HAP-1 (cell line): ENCODE measurements around the gene RHBDL1.

Experiments used
- DNase-seq, 2 experiments: peaks; one replicate each; pipeline ENCODE4 v3.0.0-alpha.2; 2016 to 2020; ENCODE audit warnings: low spot score in 2 of 2
- H3K27me3 ChIP-seq: fragments of 250-450 bp; sonication (Bioruptor Pico); 2 replicates; pipeline ENCODE4 v1.5.1; 2020; ENCODE audit warnings: low read depth, mild to moderate bottlenecking, moderate library complexity
- H3K36me3 ChIP-seq: fragments of 250-450 bp; sonication (Bioruptor Pico); replicated peaks from 2 replicates; pipeline ENCODE4 v1.5.1; 2020; ENCODE audit warnings: mild to moderate bottlenecking
- H3K4me1 ChIP-seq: fragments of 250-450 bp; sonication (Bioruptor Pico); 2 replicates; pipeline ENCODE4 v1.5.1; 2020; ENCODE audit warnings: mild to moderate bottlenecking
- H3K4me3 ChIP-seq: fragments of 250-450 bp; sonication (Bioruptor Pico); 2 replicates; pipeline ENCODE4 v1.5.1; 2020; ENCODE audit warnings: mild to moderate bottlenecking, moderate library complexity
- H3K9me3 ChIP-seq: fragments of 250-450 bp; sonication (Bioruptor Pico); 2 replicates; pipeline ENCODE4 v1.5.1; 2020; ENCODE audit warnings: mild to moderate bottlenecking, moderate library complexity
- in situ Hi-C: fragments of 300-500 bp; cut with MboI; formaldehyde crosslinking; loops from 3 replicates; pipeline ENCODE4 v1.14.3; 2020; ENCODE audit warnings: low sequenced_read_pairs, inconsistent platforms, mixed read lengths

RHBDL1 gene

DNA sequence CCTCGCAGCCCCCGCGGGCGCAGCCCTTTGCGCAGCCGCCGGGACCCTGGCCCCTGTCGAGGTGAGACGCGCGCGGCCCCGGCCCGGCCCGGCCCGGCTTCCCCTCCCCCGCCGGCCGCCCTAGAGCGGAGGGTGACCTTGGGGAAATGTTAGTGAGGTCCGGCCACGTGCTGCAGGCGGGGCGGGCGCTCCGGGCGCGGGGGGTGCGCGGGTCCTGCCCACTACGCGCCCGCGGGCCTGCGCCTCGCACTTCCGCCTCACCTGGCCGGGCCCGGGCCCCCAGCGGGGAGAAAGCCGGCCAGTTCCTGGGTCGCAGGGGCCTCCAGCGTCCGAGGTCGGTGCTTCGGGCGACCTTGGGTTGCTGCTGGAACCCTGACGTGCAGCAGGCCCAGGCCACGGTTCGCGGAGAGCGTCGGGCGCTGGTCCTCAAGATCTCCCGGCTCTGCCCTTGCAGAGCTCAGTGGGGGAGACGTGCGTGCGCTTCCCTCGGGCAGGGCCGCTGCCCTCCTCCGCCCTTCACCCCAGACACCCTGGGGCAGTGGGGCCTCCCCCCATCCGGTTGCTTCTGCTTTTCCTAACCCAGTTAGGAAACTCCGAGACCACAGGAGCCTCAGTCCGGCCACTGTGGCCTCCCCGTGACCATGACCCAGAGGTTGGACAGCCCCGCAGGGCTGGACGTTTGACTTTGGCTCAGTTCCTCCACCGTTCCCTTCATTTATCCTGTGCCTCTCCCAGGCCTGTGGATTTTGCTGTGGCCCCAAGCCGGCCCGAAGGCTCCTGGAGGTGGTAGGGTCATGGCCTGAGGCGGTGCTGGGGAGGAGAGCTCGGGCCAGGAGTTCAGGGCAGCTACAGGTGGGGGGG lies 33.1 kb upstream of the RHBDL1 start:
- H3K36me3 ChIP-seq, result peaks cover 14% of the 10 kb centered on the region; the same call in 1 of the 2 replicates
- peak; percentile 35 to 66 for DNase-seq
- peaks cover 7% of the 10 kb centered on the region for H3K4me1 ChIP-seq
- H3K4me3 ChIP-seq, result peak overlapping the region; percentile 57
- no peaks in the 10 kb centered on the region for H3K27me3 ChIP-seq
- H3K9me3 ChIP-seq, result no peaks in the 10 kb centered on the region
- in situ Hi-C loops, result no loop called here

DNA sequence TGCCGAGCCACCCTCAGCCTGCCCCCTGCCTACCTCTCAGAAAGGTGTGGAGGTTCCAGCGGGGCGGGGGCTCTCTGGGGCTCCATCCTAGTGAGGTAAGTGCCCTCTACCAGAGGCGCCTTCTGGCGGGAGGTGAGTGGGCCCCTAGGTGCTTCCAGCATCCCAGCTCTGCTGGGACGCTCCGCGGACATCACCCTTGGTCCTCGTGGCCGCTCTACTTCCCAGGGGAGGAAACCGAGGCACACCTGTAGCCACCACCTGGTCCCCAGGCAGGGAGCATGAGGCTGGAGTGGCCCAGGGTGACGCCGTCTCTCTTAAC lies 32.5 kb upstream of the RHBDL1 start:
- Histone ChIP-seq H3K4me3 (peak overlapping the region; percentile 57), H3K4me1 (peaks cover 5% of the 10 kb centered on the region)

GRCh38 chr16:644556-644955 lies 30.9 kb upstream of the RHBDL1 start:
- Histone ChIP-seq H3K4me3 (no peak overlapping the region), H3K4me1 (peaks cover 12% of the 10 kb centered on the region), H3K27me3 (no peaks in the 10 kb centered on the region), H3K36me3 (peaks cover 14% of the 10 kb centered on the region; the same call in 1 of the 2 replicates), H3K9me3 (no peaks in the 10 kb centered on the region)
- in situ Hi-C loops, result no loop called here
- DNase-seq, result no peak

More for the DNA sequence above, 32.5 kb upstream of the RHBDL1 start:
- Histone ChIP-seq H3K9me3 (no peaks in the 10 kb centered on the region), H3K27me3 (no peaks in the 10 kb centered on the region), H3K36me3 (peaks cover 14% of the 10 kb centered on the region; the same call in 1 of the 2 replicates)
- DNase-seq, result no peak
- in situ Hi-C loops, result no loop called here

- peaks cover 14% of the 10 kb centered on the region for H3K36me3 ChIP-seq
- no peak for DNase-seq
- no peaks in the 10 kb centered on the region for H3K9me3 ChIP-seq
- in situ Hi-C loops, result no loop called here
- H3K4me3 ChIP-seq, result no peak overlapping the region
- H3K4me1 ChIP-seq, result peaks cover 18% of the 10 kb centered on the region
- no peaks in the 10 kb centered on the region for H3K27me3 ChIP-seq
Measured at GRCh38 chr16:645852-646678, 29.4 kb upstream of the RHBDL1 start.

GRCh38 chr16:646679-647172 lies 28.7 kb upstream of the RHBDL1 start:
- Histone ChIP-seq H3K4me3 (no peak overlapping the region), H3K27me3 (no peaks in the 10 kb centered on the region), H3K36me3 (peaks cover 14% of the 10 kb centered on the region), H3K9me3 (no peaks in the 10 kb centered on the region), H3K4me1 (peaks cover 18% of the 10 kb centered on the region)
- DNase-seq, result no peak
- in situ Hi-C loops, result no loop called here

DNA sequence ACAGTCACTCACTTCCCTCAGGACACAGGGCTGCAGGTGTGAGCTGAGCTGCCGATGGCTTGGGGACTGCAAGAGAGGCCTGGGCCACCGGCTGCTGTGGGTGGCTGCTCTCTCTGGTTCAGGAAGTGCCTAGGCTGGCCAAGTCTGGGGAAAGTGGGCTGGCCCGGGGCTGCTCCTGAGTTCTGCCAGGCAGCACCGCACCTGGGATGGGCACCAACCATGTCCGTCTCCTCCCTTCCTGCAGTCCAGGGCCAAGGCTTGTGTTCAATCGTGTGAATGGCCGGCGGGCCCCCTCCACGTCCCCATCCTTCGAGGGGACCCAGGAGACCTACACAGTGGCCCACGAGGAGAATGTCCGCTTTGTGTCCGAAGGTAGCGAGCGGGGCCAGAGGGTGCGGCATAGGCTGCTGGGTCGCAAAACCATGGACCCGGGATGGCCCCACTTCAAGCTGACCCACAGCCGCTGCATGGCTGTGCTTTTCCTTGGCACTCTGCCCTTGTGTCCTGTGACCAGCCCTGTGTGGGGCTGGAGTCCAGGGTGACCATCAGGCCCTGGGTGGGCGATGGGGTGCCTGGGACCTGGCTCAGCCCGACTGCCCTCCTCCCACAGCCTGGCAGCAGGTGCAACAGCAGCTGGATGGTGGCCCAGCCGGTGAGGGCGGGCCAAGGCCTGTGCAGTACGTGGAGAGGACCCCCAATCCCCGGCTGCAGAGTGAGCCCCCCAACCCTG lies 28.1 kb upstream of the RHBDL1 start:
- Histone ChIP-seq H3K4me3 (no peak overlapping the region), H3K27me3 (no peaks in the 10 kb centered on the region), H3K36me3 (peaks cover 15% of the 10 kb centered on the region), H3K4me1 (peaks cover 18% of the 10 kb centered on the region), H3K9me3 (no peaks in the 10 kb centered on the region)
- DNase-seq, result no peak
- in situ Hi-C loops, result no loop called here

DNA sequence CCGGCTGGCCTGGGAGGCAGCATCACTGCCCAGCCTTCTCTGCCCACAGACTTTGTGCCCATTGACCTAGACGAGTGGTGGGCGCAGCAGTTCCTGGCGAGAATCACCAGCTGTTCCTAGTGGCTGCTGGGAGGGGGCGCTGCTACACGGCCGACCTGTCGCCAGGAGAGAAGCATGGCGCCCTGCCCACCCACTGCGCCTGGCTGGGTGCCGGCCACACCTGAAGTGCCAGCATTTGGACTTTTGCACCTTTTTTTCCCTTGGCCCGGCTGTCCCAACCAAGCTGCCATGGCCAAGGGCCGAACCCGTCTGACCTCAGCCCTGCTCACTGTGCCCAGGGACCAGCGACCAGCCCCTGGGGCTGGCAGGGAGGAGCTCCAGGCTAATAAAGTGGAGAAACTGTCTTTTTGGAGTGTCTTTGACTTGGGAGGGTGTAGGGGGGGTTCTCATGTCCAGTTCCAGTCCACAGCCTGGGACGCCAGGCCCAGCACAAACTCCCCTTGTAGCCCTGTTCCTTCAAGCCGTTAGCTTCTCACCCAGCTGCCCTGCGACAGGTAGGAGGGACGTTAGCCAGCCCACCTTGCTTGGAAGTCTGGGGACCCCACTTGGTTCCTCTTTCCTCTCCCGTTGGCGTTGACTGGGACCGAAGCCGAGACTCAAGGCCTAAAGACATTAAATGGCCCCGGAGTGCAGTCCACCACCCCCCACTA lies 27.2 kb upstream of the RHBDL1 start:
- H3K4me3 ChIP-seq, result peak overlapping the region; percentile 47
- H3K4me1 ChIP-seq, result peaks cover 13% of the 10 kb centered on the region
- no peaks in the 10 kb centered on the region for H3K9me3 ChIP-seq
- H3K27me3 ChIP-seq, result no peaks in the 10 kb centered on the region
- H3K36me3 ChIP-seq, result peaks cover 24% of the 10 kb centered on the region
- in situ Hi-C loops, result no loop called here
- DNase-seq, result peak in 1 of 2 experiments; percentile 66

DNA sequence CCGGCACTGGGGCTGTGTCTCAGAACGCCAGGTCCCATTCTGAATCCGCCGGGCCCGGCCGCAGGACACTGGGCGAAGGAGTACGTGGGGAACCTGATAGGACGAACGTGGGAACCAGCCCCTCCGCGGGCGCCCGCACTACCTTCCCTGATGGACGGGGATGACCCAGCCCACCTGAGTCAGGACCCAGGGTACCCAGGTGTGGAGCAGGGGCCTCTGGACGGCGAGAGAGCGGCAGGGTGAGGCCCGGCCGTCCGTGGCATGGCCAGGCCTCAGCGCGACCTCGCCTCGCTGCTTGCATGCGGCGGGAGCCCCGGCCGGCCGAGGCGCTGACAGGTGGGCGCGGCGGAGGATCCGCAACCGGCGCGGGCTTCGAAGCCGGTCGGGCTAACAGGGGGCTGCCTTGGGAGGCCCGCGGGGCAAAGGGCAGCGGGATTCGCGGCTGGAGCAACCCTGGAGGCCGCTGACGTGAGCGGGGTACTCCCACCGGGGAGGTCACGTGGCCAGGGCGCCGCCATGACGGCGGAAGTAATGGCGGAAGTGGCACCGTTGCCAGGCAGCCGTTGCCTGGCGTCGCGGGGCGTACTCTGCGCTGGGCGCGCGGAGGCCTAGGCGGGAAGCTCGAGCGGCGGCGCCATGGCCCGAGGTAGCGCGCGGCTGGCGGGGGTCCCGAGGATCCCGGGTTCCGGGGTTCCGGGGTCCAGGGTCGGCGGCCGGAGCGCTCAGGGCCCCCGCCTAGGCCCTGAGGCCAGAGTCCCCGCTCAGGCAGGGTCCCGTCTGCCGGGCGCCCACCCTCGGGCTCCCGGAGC lies 26.5 kb upstream of the RHBDL1 start, which contains the start of gene WDR90:
WDR90 (plus strand) TSS at position 585 of the 809 bp plus-strand sequence; CDS start at position 637, 52 bp downstream.
- peak within 1 kb of the TSS; percentile 47 for H3K4me3 ChIP-seq
- no peaks in the 10 kb centered on the region for H3K27me3 ChIP-seq
- H3K9me3 ChIP-seq, result no peaks in the 10 kb centered on the region
- peaks cover 13% of the 10 kb centered on the region for H3K4me1 ChIP-seq
- in situ Hi-C loops, result no loop called here
- H3K36me3 ChIP-seq, result peaks cover 25% of the 10 kb centered on the region
- DNase-seq, result peak; percentile 88 to 96

DNA sequence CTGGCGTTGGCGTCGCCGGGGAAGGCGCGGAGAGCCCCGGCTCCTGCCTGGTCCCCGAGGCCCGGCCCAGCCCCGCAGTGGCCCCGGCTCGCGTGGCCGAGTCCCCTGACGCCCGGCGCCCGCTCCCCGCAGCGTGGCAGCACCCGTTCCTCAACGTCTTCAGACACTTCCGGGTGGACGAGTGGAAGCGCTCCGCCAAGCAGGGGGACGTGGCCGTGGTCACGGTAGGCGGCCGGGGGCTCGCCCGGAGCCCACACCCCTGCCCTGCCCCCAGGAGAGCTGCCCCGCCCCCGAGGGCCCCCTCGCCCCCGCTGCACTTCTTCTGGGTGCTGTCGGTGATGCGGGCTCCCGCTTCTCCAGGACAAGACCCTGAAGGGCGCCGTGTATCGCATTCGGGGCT lies 25.8 kb upstream of the RHBDL1 start:
- Histone ChIP-seq H3K4me3 (peak overlapping the region; percentile 47), H3K4me1 (peaks cover 13% of the 10 kb centered on the region), H3K36me3 (peaks cover 21% of the 10 kb centered on the region), H3K9me3 (no peaks in the 10 kb centered on the region), H3K27me3 (no peaks in the 10 kb centered on the region)
- DNase-seq, result peak in 1 of 2 experiments; percentile 45
- in situ Hi-C loops, result no loop called here

DNA sequence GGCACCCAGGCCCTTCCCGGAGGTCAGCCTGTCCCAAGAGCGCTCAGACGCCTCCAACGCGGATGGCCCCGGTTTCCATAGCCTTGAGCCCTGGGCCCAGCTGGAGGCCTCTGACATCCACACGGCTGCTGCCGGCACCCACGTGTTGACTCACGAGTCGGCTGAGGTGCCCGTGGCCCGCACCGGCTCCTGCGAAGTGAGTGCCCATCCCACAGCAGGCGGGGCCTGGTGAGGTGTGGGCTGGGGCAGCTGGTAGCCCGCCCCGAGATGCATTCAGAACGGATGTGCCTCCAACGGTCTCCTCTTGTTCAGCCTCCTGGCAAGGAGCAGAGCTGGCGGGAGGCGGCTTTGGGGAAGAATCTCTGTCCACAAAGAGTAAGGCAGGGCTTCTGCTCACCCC lies 23.6 kb upstream of the RHBDL1 start:
- in situ Hi-C loops, result no loop called here
- Histone ChIP-seq H3K36me3 (peaks cover 20% of the 10 kb centered on the region), H3K9me3 (no peaks in the 10 kb centered on the region), H3K27me3 (no peaks in the 10 kb centered on the region), H3K4me1 (peaks cover 13% of the 10 kb centered on the region), H3K4me3 (no peak overlapping the region)
- no peak for DNase-seq

DNA sequence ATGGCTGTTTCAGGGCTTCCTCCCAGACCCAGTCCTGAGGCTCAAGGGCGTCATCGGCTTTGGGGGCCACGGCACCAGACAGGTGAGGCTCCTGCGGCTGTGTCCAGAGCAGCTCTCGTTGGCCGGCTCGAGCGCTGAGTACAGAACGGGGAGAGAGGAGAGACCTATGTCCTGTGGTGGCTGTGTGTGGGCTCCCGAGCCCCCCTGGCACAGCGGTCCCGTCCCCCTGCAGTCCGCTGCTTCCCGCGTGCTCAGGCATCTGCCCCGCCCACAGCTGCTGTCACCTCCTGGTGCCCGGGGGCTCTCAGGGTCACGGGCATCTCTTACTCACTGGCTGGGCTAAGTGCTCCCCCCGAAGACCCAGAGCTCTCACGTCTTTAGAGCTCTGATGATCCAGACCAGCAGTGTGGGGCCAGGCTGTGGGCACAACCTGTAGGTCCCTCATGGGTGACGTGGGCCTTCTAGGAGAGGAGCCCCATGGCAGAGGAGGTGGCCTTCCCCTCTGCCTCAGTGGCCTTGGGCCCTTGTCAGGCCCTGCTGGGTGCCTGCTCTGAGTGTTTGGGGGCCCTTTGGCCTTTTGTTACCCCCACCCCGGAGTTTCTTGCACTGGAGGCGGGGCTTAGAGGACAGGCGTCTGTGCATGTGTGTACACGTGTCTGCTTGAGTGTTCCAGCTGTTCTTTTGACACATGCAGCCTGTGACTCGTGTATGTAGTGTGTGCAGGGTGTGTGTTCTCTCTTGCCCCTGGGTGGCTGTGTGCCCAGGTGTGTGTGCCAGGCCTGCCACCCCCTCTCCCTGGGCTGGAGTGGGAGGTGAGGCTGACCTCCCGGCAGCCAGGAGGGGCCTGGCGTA lies 22.8 kb upstream of the RHBDL1 start:
- DNase-seq, result no peak
- Histone ChIP-seq H3K36me3 (peaks cover 27% of the 10 kb centered on the region), H3K4me3 (no peak overlapping the region), H3K27me3 (no peaks in the 10 kb centered on the region), H3K4me1 (peaks cover 13% of the 10 kb centered on the region), H3K9me3 (no peaks in the 10 kb centered on the region)
- in situ Hi-C loops, result no loop called here

DNA sequence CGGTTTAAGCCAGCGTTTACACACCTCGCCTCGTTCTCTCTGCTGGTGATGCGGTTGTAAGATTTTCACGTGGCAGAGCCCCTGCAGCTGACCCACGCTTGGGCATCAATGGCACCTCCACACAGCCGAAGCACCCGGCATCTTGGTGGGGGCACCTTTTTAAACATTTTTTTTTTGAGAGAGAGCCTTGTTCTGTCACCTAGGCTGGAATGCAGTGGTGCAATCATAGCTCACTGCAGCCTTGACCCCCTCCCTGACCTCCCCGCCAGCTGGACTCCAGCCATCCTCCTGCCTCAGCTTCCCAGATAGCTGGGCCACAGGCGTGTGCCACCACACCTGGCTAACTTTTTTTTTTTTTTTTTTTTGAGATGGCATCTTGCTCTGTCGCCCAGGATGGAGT lies 21.4 kb upstream of the RHBDL1 start:
- Histone ChIP-seq H3K4me3 (no peak overlapping the region), H3K36me3 (peaks cover 36% of the 10 kb centered on the region), H3K27me3 (no peaks in the 10 kb centered on the region), H3K9me3 (no peaks in the 10 kb centered on the region), H3K4me1 (peaks cover 6% of the 10 kb centered on the region)
- in situ Hi-C loops, result no loop called here
- DNase-seq, result no peak
